Retinal pigment epithelial cell (primary cell): ENCODE results near the gene GNAT3.

Source experiments
- DNase-seq: peaks from one replicate; pipeline ENCODE4 v3.0.0-alpha.2; 2010; ENCODE audit warnings: low read depth
- H3K4me3 ChIP-seq: 2 replicates; pipeline ENCODE4 v1.5.1; 2011; ENCODE audit warnings: mild to moderate bottlenecking, low read length, control low read depth, moderate library complexity
- CTCF ChIP-seq: conservative IDR thresholded peaks from 2 replicates; pipeline ENCODE4 v1.5.1; 2011; ENCODE audit warnings: low read depth, low read length, control low read depth, inconsistent platforms

The GNAT3 gene

GRCh38 chr7:80429181-80429580 lies 82.7 kb downstream of the GNAT3 start:
- no peak for DNase-seq
- H3K4me3 ChIP-seq = no peak overlapping the region
- no peak for TF ChIP-seq CTCF

- DNase-seq = no peak
- TF ChIP-seq CTCF = peak; percentile 68
These were observed 83.5 kb downstream of the GNAT3 start for GRCh38 chr7:80428161-80429054.

GRCh38 chr7:80427218-80427617 lies 84.6 kb downstream of the GNAT3 start:
- no peak for TF ChIP-seq CTCF
- no peak for DNase-seq
- H3K4me3 ChIP-seq = no peak overlapping the region

More at GRCh38 chr7:80428161-80429054, 83.5 kb downstream of the GNAT3 start:
- H3K4me3 ChIP-seq = no peak overlapping the region

GRCh38 chr7:80420876-80421275 lies 91.0 kb downstream of the GNAT3 start:
- DNase-seq = no peak
- no peak overlapping the region for H3K4me3 ChIP-seq
- no peak for TF ChIP-seq CTCF

GRCh38 chr7:80417211-80417793 lies 94.6 kb downstream of the GNAT3 start:
- H3K4me3 ChIP-seq = no peak overlapping the region
- no peak for DNase-seq
- no peak for TF ChIP-seq CTCF

- no peak overlapping the region for H3K4me3 ChIP-seq
- TF ChIP-seq CTCF = no peak
- no peak for DNase-seq
These were observed 96.3 kb downstream of the GNAT3 start for GRCh38 chr7:80415522-80415921.

- TF ChIP-seq CTCF = no peak
- no peak overlapping the region for H3K4me3 ChIP-seq
- DNase-seq = no peak
These were observed 96.8 kb downstream of the GNAT3 start for GRCh38 chr7:80415114-80415513.
